ENCODE measurements around the gene C1QA.

DNA sequence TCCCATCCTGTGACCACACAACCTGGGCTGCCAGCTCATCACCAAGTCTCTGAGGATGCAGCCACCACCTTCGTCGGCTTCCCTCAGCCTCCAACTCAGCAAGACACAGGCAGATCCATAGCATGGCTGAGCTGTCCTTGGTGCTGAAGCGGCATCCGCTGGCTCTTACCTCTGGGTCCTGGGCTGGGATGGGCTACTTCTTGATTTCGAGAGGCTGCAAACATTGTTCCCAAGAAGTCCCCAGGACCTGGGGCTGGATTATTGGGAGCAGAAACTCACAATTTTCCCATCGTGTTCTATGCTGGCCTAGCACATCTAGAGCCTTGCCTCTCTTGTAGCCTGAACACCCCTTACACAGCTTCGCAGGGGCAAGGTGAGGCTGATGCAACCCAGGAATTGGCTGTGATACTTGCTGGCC is 24.9 kb upstream of the C1QA start:
- no peak for TF ChIP-seq POLR2AphosphoS5 (IDR thresholded peaks at IDR 0.05; ENCODE audit: low read depth, low read length)
- TF ChIP-seq, protein P1, sequence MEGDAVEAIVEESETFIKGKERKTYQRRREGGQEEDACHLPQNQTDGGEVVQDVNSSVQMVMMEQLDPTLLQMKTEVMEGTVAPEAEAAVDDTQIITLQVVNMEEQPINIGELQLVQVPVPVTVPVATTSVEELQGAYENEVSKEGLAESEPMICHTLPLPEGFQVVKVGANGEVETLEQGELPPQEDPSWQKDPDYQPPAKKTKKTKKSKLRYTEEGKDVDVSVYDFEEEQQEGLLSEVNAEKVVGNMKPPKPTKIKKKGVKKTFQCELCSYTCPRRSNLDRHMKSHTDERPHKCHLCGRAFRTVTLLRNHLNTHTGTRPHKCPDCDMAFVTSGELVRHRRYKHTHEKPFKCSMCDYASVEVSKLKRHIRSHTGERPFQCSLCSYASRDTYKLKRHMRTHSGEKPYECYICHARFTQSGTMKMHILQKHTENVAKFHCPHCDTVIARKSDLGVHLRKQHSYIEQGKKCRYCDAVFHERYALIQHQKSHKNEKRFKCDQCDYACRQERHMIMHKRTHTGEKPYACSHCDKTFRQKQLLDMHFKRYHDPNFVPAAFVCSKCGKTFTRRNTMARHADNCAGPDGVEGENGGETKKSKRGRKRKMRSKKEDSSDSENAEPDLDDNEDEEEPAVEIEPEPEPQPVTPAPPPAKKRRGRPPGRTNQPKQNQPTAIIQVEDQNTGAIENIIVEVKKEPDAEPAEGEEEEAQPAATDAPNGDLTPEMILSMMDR (IDR thresholded peaks at IDR 0.05) = no peak
